Activated T-cell treated with anti-CD3 and anti-CD28 coated beads, Interleukin-2, amount 50 U/mL, for 24 hours (primary cell): ENCODE results near the gene DDX17.
A peak's percentile ranks its signal among the peaks of the same experiment; 100 is the strongest.

Experiments
- DNase-seq: peaks from one replicate; pipeline ENCODE4 v3.0.0-alpha.2; 2020
- H3K27ac Mint-ChIP-seq: 2 replicates; pipeline ENCODE4 v1.8.0; 2020; ENCODE audit warnings: mild to moderate bottlenecking, mixed read lengths
- H3K27me3 Mint-ChIP-seq: 2 replicates; pipeline ENCODE4 v1.8.0; 2020; ENCODE audit warnings: mixed read lengths
- H3K36me3 Mint-ChIP-seq: 2 replicates; pipeline ENCODE4 v1.8.0; 2020; ENCODE audit warnings: low read depth, mixed read lengths
- H3K4me1 Mint-ChIP-seq: 2 replicates; pipeline ENCODE4 v1.8.0; 2020; ENCODE audit warnings: low read depth, mixed read lengths
- H3K4me3 Mint-ChIP-seq: 2 replicates; pipeline ENCODE4 v1.8.0; 2020; ENCODE audit warnings: mild to moderate bottlenecking, moderate library complexity, mixed read lengths
- H3K9me3 Mint-ChIP-seq: 2 replicates; pipeline ENCODE4 v1.8.0; 2020; ENCODE audit warnings: mixed read lengths

The DDX17 gene

GRCh38 chr22:38506118-38506962 is at the start of gene DDX17:
Gene DDX17 (minus strand): TSS chr22:38506311.
- Mint-ChIP-seq H3K4me1 (peaks cover 41% of the 10 kb centered on the region), H3K9me3 (no peaks in the 10 kb centered on the region), H3K27ac (peak within 1 kb of the TSS; percentile 100), H3K36me3 (peaks cover 50% of the 10 kb centered on the region), H3K4me3 (peak within 1 kb of the TSS; percentile 100), H3K27me3 (no peaks in the 10 kb centered on the region)
- peak; percentile 97 for DNase-seq

DNA sequence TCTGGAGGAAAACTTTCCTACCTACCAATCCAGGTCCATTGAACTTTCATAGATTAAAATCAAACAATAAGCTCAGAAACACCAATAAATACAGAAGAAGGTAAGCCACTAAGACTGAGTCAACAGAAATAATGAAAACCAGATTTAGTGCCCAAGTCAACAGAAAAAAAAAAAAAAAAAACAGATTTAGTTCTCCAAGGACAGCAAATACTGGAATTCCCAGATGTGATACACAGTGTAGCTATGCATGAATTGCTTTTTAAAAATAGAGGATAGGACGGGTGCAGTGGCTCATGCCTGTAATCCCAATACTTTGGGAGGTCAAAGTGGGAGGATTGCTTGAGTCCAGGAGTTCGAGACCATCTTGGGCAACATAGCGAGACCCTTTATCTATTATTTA is 48.2 kb upstream of the DDX17 start:
- no peak for DNase-seq
- no peaks in the 10 kb centered on the region for H3K4me1 Mint-ChIP-seq
- H3K27me3 Mint-ChIP-seq = no peaks in the 10 kb centered on the region
- peaks cover 7% of the 10 kb centered on the region for H3K36me3 Mint-ChIP-seq
- H3K27ac Mint-ChIP-seq = no peak overlapping the region
- no peak overlapping the region for H3K4me3 Mint-ChIP-seq
- H3K9me3 Mint-ChIP-seq = no peaks in the 10 kb centered on the region

- peaks cover 11% of the 10 kb centered on the region for H3K36me3 Mint-ChIP-seq
- H3K4me3 Mint-ChIP-seq = no peak overlapping the region
- H3K9me3 Mint-ChIP-seq = peaks cover 4% of the 10 kb centered on the region
- DNase-seq = no peak
- no peak overlapping the region for H3K27ac Mint-ChIP-seq
- H3K4me1 Mint-ChIP-seq = no peaks in the 10 kb centered on the region
- no peaks in the 10 kb centered on the region for H3K27me3 Mint-ChIP-seq
These were observed 43.2 kb upstream of the DDX17 start for GRCh38 chr22:38549101-38549894.

- Mint-ChIP-seq H3K27me3 (no peaks in the 10 kb centered on the region), H3K27ac (no peak overlapping the region), H3K9me3 (peaks cover 11% of the 10 kb centered on the region), H3K4me3 (no peak overlapping the region), H3K4me1 (no peaks in the 10 kb centered on the region), H3K36me3 (peaks cover 24% of the 10 kb centered on the region)
- DNase-seq = no peak
These were observed 34.6 kb upstream of the DDX17 start for GRCh38 chr22:38540701-38541100.

DNA sequence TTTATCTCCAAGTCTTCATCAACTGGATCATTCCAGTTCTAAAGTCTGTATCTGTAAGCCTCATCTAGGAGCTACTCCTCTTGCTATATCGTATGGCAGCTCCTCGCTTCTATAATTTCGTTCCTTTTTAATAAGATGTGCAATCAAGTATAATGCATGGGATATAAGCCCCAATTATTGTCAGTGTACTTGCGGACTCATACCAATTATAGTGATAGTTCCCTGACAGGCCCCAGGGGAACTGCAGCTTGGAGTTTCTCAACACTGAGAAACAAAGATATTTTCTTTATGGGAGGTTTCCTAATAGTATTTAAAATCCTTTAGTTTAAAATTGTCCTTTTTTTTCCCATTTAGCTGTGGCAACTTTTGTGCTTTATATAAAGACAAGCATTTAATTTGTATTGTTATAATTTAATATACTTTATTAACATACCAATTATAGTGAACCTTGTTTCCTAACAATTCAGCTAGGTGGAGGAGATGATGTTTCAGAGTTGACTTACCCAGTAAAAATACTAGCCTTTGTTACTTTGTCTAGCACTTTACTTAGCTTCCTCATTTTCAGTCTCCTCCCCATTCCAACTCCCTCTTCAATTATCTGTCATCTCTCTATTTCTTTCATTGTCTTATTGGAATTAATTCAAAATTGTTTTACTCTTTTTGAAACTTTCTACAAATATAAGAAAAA is 25.3 kb upstream of the DDX17 start:
- H3K36me3 Mint-ChIP-seq = peaks cover 4% of the 10 kb centered on the region
- no peak for DNase-seq
- no peaks in the 10 kb centered on the region for H3K9me3 Mint-ChIP-seq
- no peaks in the 10 kb centered on the region for H3K27me3 Mint-ChIP-seq
- peaks cover 13% of the 10 kb centered on the region for H3K4me1 Mint-ChIP-seq
- peak overlapping the region; percentile 51 for H3K4me3 Mint-ChIP-seq
- peak overlapping the region; percentile 90 for H3K27ac Mint-ChIP-seq

- Mint-ChIP-seq H3K36me3 (no peaks in the 10 kb centered on the region), H3K27me3 (no peaks in the 10 kb centered on the region), H3K4me3 (no peak overlapping the region), H3K4me1 (no peaks in the 10 kb centered on the region), H3K9me3 (no peaks in the 10 kb centered on the region), H3K27ac (no peak overlapping the region)
- DNase-seq = no peak
These were observed 18.3 kb upstream of the DDX17 start for GRCh38 chr22:38524429-38524828.

DNA sequence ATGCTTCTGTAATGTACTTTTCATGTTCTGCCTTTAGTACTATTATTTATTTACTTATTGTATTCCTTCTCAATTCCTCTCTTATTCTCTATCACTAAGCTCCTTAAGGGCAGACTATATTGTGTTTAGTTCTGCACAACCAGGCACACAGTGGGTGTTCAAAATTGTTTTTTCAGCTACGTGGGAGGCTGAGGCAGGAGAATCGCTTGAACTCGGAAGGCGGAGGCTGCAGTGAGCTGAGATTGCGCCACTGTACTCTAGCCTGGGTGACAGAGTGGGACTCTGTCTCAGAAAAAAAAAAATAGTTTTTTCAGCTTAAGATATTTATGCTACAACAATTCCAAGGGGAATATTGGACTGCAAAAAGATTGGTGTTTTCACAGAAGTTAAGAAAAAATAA is 17.4 kb upstream of the DDX17 start:
- Mint-ChIP-seq H3K27me3 (no peaks in the 10 kb centered on the region), H3K9me3 (no peaks in the 10 kb centered on the region), H3K36me3 (no peaks in the 10 kb centered on the region), H3K4me3 (no peak overlapping the region), H3K27ac (no peak overlapping the region), H3K4me1 (no peaks in the 10 kb centered on the region)
- DNase-seq = no peak

DNA sequence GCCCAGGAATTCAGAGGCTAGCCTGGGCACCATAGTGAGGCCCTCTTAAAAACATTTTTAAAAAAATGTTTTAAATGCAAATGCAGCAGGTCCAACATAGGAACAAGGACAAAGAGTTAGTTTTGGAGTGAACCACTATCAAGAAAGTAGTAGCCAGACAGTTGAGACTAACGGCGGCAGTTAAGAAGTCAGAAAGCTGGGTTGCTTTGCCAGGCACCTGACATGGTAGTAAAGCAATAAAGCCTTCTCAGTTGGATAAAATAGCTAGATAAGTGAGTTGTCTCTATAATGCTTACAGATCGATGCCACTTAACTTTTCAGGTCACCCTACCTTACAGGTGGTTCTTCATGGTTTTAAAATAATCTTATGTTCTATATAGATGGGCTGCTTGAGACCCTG is 16.9 kb upstream of the DDX17 start:
- H3K36me3 Mint-ChIP-seq = no peaks in the 10 kb centered on the region
- no peak overlapping the region for H3K27ac Mint-ChIP-seq
- no peaks in the 10 kb centered on the region for H3K9me3 Mint-ChIP-seq
- no peak overlapping the region for H3K4me3 Mint-ChIP-seq
- no peaks in the 10 kb centered on the region for H3K27me3 Mint-ChIP-seq
- H3K4me1 Mint-ChIP-seq = no peaks in the 10 kb centered on the region
- DNase-seq = no peak

- H3K27ac Mint-ChIP-seq = no peak overlapping the region
- no peaks in the 10 kb centered on the region for H3K4me1 Mint-ChIP-seq
- no peaks in the 10 kb centered on the region for H3K9me3 Mint-ChIP-seq
- no peak overlapping the region for H3K4me3 Mint-ChIP-seq
- H3K27me3 Mint-ChIP-seq = no peaks in the 10 kb centered on the region
- no peak for DNase-seq
- no peaks in the 10 kb centered on the region for H3K36me3 Mint-ChIP-seq
These were observed 13.5 kb upstream of the DDX17 start for GRCh38 chr22:38519453-38520250.

DNA sequence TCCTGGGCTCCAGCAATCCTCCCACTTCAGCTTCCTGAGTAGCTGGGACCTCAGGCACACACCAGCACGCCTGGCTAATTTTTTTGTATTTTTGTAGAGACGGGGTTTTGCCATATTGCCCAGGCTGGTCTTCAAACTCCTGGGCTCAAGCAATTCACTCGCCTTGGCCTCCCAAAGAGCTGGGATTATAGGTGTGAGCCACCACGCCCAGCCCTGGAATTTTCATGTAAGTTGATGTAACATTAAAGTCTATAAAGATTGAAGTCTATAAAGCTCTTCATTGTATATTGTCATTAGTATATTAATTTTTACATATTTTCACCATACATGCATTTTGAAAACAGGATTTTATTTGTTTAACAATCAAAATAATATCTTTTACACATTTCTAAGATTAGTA is 12.5 kb upstream of the DDX17 start:
- Mint-ChIP-seq H3K4me1 (no peaks in the 10 kb centered on the region), H3K27me3 (no peaks in the 10 kb centered on the region), H3K27ac (no peak overlapping the region), H3K4me3 (no peak overlapping the region), H3K36me3 (no peaks in the 10 kb centered on the region), H3K9me3 (no peaks in the 10 kb centered on the region)
- no peak for DNase-seq

- no peak overlapping the region for H3K27ac Mint-ChIP-seq
- no peaks in the 10 kb centered on the region for H3K27me3 Mint-ChIP-seq
- DNase-seq = peak; percentile 43
- no peaks in the 10 kb centered on the region for H3K36me3 Mint-ChIP-seq
- H3K9me3 Mint-ChIP-seq = no peaks in the 10 kb centered on the region
- peaks cover 2% of the 10 kb centered on the region for H3K4me1 Mint-ChIP-seq
- no peak overlapping the region for H3K4me3 Mint-ChIP-seq
These were observed 7.0 kb upstream of the DDX17 start for GRCh38 chr22:38513063-38513462.

DNA sequence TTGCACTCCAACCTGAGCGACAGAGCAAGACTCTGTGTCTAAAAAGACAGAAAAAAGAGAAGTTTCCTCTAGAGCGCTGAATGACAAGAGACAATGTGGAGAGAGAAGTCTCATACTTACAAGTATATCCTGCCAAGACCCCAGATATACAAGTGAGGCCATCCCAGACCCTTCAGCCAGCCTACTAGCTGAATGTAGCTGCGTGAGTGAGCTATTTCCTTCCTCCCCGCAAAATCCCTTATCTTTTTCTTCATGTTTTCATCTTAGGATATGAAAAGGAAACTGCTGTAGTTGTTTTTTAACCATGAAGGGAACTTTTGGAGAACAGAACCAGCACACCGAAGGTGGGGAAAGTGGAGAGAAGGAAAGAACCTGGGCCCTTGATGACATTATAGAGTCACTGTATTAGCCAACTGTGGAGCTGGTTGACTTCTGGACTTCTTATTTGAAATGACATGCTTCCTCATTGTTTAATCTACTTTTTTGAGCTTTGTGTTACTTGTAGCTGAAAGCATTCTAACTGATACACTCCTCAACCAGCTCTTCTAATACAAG is 4.4 kb upstream of the DDX17 start:
- Mint-ChIP-seq H3K27ac (no peak overlapping the region), H3K4me1 (peaks cover 12% of the 10 kb centered on the region), H3K27me3 (no peaks in the 10 kb centered on the region), H3K36me3 (peaks cover 9% of the 10 kb centered on the region), H3K4me3 (no peak overlapping the region), H3K9me3 (no peaks in the 10 kb centered on the region)
- DNase-seq = no peak

GRCh38 chr22:38505541-38506117 is 482 bp downstream of the DDX17 start:
- Mint-ChIP-seq H3K4me1 (peaks cover 46% of the 10 kb centered on the region), H3K4me3 (peak overlapping the region; percentile 100), H3K27ac (peak overlapping the region; percentile 100), H3K36me3 (peaks cover 57% of the 10 kb centered on the region), H3K9me3 (no peaks in the 10 kb centered on the region), H3K27me3 (no peaks in the 10 kb centered on the region)
- DNase-seq = no peak
